Activated CD4-positive, alpha-beta T cell treated with anti-CD3 and anti-CD28 coated beads, Interleukin-2, amount 50 U/mL, for 48 hours (primary cell): Measurements from ENCODE around the gene ING1.
"Not testable (repeated sequence)": the region's sequence is repeated elsewhere in the genome, so short reads cannot be mapped to it uniquely, and the experiment has no call there.

ENCODE experiments used
- DNase-seq, 2 experiments: peaks; one replicate each; pipeline ENCODE4 v3.0.0-alpha.2; 2020

Gene ING1

DNA sequence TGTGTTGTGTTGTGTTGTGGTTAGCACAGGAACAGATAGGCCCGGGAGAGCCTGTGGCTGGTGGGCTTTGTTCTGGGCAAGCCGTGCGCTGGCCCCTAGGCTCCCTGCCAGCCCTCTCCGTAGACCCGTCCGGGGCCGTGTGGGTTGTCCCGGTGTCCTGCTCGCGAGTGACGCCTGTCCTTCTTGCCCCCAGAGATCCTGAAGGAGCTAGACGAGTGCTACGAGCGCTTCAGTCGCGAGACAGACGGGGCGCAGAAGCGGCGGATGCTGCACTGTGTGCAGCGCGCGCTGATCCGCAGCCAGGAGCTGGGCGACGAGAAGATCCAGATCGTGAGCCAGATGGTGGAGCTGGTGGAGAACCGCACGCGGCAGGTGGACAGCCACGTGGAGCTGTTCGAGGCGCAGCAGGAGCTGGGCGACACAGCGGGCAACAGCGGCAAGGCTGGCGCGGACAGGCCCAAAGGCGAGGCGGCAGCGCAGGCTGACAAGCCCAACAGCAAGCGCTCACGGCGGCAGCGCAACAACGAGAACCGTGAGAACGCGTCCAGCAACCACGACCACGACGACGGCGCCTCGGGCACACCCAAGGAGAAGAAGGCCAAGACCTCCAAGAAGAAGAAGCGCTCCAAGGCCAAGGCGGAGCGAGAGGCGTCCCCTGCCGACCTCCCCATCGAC is 5.7 kb downstream of the ING1 start:
- DNase-seq, result no peak

DNA sequence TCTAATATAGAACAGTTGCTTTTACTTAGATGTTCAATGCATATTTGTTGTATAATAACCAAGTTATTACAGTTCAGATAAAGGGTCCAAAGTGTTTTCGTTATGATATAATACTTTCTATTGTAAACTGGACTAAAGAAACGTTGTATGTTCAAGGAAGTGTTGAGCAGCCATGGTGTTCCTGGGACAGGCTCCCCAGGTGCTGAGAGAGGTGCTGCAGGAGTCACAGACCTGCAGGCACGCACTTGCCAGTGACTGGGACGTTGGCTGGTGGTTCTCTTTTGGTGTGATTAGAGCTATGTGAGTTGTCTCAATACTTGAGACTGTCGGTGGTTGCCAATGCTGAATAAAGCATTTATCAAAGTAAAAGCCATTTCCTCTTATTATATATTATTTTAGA is 9.5 kb downstream of the ING1 start:
- no peak for DNase-seq

DNA sequence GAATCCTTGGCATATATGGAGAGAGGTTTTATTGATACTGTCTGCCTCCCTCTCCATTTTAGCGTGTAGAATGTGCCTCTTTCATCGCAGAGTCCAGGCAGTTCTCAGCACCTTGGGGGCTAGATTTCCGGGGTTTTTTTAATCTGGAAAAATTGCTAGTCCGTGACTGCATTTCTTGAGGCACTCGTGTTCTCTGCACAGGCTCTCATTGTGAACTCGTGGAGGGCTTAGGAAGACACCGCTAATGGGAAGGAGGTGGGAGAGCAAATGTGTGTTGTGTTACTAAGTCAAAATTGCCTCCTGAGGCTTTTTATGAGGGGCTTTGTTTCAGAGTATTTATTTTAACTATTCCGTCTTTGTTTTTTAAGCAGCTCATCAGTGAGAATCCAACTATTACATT is 10.1 kb downstream of the ING1 start:
- DNase-seq, result no peak

DNA sequence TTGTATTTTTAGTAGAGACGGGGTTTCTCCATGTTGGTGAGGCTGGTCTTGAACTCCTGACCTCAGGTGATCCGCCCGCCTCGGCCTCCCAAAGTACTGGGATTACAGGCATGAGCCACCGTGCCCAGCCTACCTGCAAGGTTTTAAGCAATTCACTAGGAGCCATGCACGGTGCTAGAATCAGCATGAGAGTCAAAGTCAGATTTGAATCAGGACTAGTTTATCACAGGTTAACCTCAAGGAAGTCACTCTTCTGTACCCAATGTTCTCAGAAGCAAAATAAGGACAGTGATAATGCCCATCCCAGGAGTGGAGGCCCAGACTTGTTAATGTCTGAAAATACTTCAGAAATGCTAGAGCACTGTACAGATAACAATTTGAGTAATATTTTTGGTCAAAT is 12.7 kb downstream of the ING1 start:
- DNase-seq, result not testable (repeated sequence)

DNA sequence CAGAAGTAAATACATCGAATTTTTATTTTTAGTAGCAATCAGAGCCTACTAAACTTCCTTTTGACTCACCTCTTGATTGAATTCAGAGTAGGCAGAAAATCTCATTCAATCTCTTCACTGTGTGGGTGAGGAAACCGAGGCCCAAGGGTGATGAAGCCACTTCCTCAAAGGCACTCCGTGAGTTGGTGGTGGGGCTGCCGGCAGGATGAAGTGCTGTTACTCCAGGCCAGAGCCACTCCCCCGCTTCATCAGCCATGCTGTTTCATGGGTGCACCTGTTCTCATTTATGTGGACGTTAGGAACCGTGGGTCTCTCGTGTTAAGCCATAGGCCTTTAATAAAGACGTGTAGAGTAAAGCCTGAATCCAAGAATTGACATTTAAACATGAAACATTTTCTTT is 13.2 kb downstream of the ING1 start:
- DNase-seq, result peak; percentile 70 to 75

DNA sequence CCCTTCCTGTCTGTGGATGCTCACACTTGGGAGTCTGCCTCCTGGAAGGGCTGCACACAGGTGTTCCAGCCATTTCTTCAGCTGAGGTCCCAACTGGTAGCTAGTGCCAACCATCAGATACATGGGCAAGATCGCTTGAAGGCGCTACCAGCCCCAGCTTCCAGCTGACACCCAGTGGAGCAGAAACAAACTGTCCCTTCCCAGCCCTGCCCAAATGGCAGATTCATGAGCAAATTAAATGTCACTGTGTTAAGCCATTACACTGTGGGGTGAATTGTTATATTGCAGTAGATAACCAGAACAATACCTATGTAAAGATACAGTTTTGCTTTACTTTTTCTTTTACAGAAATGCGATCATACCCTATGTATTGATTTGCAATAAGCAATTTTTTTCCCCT is 17.6 kb downstream of the ING1 start:
- no peak for DNase-seq

DNA sequence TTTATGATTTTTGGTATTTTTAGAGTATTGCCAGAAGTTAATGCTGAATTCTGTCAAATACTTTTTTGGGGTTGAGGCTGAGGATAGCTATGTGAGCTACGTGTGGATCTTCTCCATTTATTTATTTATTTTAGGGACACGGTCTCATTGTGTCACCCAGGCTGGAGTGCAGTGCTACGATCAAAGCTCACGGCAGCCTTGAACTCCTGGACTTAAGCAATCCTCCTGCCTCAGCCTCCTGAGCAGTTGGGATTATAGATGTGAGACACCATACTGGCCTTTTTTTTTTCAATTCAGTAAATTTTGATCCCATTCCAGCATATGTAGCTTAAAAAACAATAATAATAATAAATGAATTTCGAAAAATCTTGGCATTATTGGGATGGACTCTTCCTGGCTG is 21.1 kb downstream of the ING1 start:
- no peak for DNase-seq

DNA sequence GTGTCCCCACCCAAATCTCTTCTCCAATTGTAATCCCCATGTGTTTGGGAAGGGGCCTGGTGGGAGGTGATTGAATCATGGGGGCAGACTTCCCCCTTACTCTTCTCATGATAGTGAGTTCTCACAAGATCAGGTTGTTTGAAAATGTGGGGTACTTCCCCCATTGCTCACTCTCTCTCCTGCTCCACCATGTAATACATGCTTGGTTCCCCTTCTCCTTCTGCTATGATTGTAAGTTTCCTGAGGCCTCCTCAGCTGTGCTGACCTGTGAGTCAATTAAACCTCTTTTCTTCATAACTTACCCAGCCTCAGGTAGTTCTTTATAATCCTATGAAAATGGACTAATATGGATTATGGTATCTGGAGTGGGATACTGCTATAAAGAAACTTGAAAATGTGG is 24.1 kb downstream of the ING1 start:
- no peak for DNase-seq

DNA sequence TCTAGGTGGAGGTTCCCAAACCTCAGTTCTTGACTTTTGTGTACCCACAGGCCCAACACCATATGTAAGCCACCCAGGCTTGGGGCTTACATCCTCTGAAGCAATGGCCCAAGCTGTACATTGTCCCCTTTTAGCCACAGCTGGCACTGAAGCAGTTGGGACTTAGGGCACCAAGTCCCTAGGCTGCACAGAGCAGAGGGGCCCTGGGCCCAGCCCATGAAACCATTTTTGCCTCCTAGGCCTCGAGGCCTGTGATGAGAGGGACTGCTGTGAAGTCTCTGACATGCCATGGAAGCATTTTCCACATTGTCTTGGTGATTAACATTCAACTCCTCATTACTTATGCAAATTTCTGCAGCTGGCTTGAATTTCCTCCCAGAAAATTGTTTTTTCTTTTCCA is 30.2 kb downstream of the ING1 start:
- DNase-seq, result no peak

DNA sequence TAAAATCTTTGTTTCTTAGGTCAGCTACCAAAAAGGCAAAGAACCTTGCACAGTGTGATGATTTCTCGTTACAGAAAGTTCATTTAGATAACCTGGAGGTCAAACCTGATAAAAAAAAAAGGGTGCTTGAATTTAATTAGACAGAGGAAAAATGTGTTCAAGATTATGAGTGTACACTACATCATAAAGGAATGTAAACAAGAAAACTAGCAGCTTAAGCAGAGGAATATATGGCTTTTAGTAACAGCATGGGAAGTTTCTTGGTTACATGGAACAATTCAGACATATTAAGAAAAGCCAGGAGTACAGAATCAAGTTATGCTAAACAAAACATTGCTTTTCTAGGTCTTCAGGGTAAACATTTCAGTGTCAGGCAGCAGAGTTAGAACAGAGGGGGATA is 32.9 kb downstream of the ING1 start:
- no peak for DNase-seq

DNA sequence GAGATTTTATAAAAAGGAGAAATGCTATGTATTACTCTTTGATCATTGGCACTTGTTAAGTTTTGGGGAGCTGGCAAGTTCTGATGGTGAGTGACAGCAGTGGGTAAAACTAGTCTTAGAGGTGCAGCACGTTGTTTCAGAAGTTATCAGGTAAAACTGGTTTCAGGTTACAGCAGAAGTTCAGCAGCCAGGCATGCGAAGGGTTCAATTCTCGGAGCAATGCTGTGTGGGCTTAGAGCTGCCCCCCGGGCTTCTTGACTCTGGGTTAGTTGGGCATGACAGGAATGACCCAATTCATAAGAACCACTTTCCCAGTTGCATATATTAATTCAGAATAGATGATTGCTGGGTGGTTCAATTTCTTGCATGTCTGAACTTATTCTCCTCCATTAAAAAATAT is 34.8 kb downstream of the ING1 start:
- DNase-seq, result no peak

DNA sequence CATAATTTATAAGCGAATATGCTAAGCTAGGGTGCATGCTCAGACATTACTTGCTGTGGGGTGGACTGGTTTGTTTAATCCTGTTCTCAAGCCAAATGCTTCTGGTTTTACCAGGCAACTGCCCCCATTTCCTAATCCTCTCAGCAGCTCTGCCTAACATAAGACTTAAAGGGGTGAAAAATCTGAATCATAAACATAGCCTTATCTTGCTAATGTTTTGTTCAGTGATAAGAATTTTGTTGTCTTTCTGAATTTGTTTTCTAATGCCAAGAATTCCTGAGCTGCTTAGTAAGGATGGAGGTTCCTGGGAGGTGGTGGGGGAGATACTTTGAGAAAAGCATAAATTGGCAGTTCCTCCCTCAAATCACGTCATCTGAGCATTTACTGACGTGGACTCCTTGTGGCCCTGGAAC is 42.7 kb downstream of the ING1 start:
- DNase-seq, result no peak

DNA sequence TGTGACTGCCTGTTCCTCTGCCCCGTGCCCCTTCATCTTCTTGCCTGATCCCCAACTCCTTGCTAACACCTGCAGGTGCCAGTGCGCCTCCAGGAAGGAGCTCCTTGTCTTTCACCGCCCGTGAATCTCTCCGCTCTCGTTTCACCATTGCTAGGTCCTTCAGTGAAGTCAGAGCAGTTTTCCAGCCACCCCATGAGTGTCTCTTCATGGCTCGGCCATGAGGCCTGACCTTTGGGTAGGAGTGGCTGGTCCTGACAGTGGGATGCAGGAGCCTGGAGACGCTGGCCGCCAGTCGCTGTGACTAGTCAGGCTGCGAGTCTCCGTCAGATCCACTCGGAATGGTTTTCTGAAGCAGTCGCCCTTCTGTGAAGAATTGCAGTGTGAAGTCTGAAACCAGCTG is 43.8 kb downstream of the ING1 start:
- DNase-seq, result no peak

DNA sequence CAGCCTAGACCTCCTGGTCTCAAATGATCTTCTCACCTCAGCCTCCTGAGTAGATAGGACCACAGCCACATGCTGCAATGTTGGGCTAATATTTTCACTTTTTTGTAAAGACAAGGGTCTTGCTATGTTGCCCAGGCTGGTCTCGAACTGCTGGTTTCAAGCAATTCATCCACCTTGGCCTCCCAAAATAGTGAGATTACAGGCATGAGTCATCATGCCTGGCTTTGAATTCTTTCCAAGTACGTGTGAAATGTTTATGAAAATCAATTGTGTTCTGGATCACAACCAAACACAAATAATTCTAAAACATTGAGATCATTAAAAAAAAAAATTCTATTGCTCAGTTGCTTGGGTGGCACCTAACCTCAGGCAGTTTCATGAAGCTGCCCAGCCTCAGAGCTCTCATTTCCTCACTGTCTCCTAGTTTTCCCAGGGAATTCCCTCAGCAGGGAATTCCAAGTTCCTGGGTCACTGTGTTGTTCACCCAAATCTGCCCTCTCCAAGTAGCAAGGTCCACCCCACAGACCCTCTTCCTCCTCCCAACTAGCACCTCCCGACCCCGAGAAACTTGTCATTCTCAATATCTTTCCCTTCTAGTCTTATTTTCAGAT is 44.8 kb downstream of the ING1 start:
- DNase-seq, result no peak

DNA sequence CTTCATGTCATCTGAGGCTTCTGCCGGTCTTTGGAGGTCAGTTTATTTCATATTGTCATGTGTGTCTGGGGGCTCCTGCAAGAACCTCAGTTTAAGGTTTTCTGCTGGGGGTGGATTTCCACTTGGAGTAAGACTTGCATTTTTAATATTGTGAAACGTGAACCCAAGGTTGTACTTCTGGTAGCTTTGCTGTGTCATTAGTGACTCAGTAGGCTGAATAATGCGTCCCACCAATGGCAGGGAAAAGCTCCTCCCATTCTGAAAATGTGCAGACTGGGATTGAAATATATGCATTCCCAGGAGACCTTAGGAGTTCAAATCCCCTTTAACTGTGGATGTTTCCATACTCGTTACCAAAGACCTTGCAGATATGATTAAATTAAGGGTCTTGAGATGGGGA is 46.2 kb downstream of the ING1 start:
- DNase-seq, result no peak

DNA sequence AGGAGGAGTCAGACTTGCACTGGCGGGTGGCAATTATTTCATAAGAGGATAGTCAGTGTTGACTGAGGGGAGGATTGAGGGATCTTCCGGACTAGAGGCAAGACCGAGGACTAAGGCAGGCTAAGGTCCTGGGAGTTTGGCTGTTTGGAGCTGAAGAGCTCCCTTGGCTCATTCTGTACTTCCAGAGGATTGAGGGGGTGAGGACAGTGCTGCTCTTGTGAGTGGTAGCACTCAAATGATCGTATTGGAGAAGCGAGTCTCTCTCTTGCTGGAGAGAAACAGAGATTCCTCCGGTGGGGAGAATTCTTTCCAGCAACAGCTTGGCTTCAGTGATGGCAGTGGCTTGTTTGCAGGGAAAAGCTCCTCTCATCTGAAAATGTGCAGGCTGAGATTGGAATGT is 47.1 kb downstream of the ING1 start:
- DNase-seq, result no peak

DNA sequence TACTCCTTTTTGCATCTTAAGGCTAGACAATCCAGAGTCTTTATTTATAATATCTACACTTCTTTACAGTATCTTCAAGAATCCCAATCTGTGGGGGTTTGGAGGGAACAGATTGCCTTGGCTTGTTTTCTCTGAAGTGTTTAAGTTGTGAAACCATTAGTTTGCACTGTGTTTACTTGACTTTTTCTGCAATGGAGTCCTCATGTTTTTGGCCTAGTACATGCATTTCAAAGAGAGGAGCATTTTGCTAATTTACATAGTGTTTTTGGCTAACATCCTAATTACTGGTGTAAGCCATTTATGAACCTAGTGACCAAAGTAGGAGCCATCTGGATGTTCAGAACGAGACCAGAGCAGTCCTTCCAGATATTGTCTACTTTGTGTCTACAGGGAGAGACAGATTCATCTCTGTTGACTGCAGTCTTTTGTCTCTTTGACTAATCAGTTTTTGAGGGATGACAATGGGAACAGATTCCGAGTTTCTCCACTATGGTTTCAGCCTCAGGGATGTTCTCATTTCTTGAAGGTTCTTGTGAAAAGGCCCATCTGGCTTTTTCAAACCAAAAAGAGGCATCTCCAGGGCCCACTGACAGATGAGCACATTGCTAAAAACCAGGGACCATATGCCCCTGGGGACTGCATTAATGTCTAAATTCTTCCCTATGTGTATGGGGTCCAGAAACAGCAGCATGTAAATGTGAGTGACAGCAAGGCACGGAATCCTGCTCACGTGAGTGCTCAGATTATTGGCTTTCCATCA is 53.4 kb downstream of the ING1 start:
- DNase-seq, result no peak

DNA sequence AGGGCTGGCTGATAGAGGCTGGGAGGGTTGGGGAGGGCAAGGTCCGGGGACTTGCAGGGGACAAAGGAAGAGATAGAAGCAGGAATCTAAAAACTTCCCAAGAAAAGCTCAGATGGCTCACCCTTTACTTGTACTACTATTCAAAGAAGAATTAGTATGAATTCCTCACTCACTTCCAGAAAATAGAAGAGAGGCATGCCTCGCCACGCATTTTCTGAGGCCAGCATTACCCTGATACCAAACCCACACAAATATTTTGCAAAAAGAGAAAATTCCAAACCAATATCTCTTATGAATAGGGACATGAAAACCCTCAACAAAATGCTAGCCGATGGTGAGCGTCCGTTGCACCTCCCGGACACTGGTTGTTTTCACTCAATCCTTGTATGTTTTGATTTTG is 54.0 kb downstream of the ING1 start:
- DNase-seq, result no peak

DNA sequence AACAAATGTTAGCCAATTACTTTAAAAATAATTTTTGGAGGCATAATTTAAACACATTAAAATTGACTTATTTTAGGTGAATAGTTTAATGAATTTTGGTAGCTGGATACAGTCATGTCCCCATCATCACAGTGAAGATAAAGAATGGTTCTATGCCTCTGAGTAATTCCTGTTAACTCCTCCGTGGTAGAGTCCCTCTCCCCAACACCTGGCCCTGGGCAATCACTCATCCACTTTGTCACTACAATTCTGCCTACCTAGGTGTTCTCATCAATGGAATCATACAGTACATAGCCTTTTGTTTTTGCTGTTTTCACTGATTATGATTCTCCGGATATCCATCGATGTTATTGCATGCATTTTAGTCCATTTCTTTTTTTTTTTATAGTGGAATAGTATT is 55.6 kb downstream of the ING1 start:
- DNase-seq, result no peak

DNA sequence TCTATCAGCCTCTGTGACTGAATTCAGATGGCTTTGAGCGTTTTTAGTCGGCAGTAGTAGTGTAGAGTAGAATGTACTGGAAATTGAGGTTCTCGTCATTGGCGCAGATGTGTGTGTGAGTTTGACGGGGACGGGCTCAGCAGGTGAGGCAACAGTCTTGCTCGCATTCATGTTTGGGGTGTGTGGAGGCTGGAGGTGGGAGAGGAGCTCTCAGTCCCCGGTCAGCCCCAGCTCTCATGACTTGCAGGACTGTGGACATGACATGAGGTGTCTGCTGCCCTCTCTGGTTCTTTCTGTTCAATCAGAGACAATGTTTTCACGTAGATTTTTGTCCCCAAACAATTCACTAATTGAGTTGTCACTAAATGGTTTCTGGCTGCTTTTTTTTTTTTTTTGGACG is 57.2 kb downstream of the ING1 start:
- no peak for DNase-seq

DNA sequence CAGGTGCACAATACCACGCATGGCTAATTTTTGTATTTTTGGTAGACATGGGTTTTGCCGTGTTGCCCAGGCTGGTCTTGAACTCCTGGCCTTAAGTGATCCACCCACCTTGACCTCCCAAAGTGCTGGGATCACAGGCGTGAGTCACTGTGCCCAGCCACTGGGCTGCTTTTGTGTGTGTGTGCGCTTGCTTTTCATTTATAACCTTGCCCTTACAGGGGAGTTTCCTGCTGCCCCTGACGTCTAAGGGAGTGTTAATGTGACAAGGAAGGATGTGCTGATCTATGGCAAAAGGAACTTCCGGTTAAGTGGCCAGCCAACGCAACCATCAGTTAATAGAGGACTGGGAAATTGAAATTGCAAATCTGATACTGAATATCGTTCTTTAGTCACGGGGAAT is 57.7 kb downstream of the ING1 start:
- DNase-seq, result no peak

DNA sequence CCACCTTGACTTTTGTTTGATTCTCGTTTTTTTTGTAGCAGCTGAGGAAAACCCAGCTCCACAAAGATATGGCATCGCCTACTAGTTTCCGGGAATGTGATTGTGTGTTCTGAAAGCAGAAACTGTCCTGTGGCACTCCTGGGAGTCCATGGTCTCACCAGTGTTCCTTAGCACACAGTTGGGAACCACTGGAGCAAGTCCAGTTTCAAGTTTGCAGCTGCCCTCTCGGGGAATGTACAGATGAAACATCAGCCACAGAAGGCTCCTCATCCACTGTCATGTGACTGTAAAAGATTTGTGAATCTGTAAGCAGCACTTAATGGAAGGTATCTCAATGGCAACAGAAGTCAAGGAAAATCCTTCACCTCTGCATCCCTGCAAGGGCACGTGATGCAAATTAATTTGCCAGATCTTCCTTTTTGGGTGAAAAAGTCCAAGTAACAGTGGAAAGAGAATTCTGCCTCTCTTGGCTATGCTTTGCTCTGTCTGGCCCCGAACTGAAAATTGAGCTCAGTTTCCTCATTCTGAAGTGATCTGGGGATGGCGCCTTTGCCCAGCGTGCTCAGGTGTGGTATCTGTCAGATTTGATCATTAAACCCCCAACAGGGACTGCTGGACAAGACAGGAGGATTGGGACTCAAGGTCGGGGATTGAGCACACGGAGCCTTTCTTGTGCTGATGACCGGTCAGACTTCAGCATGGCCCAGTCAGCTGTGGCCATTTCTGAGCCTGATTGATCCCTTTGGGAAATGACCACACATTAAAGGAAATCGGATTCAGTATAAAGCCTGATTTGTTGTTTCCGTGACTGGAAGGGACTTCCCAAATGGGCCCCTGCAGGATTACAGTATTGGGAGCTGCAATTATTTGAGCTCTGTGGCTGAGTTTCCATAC is 58.8 kb downstream of the ING1 start:
- DNase-seq, result no peak
